Muscle of back (tissue), 11 donors: ENCODE measurements around the gene GLB1L2. TPM values are rescaled to one million over a fixed set of nuclear protein-coding genes. Genes with fewer than 3 reads are reported as not detected.

Experiments used
- DNase-seq, 3 donors: peaks; one replicate each; pipeline versions ENCODE4 v3.0.0 to v3.0.0-alpha.2; 2013
- polyA plus RNA-seq, 10 donors: library from polyadenylated mRNA; unstranded; fragments of 120-200 nt; gene quantifications; one replicate each; pipeline ENCODE4 v1.2.1, GENCODE V29; 2013; ENCODE audit not compliant: insufficient read length in 10 of 10

Gene GLB1L2
- polyA plus RNA-seq, 10 donors = 0.50 to 1.2 (median 0.71) TPM

DNA sequence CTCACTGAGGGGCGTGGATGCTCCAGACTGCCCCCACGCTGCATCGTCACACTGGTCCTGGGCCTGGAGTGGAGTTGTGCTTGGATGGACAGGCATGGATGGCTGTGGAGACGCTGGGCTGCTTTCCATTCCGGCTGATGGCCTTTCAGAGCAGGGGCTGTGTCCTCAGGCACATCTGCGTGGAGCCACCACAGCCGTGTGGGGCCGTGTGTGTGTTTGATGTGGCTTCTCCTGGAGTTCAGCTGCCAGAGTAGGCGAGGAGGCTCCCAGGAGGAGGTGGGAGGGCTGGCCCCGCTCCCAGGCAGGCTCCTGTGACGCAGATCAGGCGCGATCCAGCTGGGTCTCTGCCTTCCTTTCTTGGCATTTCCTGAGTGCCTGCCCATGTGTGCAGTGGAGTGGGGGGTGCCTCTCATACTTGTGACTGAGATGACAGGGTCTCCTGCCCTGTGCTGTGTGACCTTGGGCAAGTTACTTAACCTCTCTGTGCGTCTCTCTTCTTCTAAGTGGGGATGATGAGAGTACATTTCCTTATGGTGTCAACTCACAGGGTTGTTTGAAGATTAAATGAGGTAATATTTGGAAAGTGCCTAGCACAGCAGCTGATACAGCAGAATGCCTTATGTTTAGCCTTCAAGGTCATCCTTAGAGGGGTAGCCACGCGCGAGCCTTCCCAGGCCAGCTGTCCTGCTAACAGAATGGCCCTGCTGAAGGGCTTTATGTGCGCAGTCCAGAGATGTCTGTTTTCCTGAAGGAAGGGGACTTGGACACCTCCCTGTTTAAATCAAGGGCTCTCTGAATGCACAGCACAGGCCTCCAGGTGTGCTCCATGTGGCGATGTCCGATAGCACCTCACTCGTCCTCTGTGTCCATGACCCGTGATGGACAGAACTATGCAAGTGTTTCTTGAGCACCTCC is 33.5 kb downstream of the GLB1L2 start:
- no peak for DNase-seq

DNA sequence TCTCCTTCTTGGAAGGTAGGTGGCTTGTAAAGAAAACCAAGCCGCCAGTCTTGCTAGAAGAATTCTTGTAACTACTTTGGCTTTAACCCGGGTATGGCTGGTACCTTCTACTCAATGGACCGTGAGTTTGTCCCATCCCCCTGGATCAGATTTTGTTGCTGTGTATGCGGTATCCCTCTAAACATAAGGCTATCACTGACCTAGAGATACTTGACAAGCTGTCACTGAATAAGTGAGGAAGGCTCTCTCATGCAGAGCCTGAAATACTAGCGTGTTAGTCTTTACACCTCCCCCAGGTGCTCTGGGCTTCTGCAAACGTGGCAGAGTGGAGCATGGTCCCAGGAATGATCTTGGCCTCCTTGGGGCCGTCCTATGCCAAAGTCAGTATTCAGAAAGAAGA is 34.5 kb downstream of the GLB1L2 start:
- no peak for DNase-seq

DNA sequence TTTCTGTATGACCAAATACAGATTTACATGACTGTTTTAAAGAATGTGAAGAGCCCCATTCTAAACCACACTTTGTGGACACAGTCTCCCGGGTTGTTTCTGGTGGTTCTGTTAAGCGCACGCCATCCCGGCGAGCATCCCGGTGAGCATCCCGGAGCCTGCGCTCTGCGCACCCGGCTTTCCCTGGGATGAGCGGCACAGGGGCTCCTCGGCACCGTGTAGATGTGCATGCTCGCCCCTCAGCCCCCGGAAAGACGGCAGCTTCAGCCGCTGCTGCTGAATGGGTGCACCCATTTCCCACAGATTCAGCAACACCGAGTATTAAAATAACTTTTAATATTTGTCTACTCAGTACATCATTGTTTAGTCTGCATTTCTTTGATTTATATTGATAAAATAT is 36.0 kb downstream of the GLB1L2 start:
- DNase-seq = no peak

DNA sequence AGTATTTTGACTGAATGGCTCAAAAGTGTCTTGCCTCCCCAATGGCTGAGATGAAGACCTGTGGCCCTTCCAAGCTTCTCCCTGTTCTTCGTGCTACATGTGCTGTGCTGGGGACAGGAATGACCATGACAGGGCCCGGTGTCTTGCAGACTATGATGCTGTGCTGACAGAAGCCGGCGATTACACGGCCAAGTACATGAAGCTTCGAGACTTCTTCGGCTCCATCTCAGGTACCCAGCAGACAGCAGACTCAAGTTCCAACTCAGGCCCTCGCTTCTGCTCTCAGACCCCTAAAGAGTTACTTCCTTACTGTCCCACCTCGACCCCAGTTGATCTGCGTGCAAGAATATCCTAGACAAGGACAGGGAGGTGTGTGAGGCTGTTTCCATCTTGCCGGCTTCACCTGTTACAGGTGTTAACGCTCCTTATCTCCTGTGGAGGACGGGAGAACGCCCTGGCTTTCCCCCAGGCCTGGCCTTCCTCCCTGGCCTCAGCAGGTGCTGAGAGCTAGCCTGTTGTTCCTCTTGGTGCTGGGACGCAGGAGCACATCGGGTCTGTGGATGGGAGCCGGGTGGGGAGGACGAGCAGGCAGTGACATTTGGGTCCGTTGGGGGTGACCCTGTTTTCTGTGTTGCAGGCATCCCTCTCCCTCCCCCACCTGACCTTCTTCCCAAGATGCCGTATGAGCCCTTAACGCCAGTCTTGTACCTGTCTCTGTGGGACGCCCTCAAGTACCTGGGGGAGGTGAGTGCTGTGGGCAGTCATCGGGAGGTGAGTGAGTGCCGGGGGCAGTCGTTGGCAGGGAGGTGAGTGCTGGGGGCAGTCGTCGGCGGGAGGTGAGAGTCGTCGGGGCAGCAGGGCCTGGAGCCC is 38.1 kb downstream of the GLB1L2 start:
- no peak for DNase-seq

DNA sequence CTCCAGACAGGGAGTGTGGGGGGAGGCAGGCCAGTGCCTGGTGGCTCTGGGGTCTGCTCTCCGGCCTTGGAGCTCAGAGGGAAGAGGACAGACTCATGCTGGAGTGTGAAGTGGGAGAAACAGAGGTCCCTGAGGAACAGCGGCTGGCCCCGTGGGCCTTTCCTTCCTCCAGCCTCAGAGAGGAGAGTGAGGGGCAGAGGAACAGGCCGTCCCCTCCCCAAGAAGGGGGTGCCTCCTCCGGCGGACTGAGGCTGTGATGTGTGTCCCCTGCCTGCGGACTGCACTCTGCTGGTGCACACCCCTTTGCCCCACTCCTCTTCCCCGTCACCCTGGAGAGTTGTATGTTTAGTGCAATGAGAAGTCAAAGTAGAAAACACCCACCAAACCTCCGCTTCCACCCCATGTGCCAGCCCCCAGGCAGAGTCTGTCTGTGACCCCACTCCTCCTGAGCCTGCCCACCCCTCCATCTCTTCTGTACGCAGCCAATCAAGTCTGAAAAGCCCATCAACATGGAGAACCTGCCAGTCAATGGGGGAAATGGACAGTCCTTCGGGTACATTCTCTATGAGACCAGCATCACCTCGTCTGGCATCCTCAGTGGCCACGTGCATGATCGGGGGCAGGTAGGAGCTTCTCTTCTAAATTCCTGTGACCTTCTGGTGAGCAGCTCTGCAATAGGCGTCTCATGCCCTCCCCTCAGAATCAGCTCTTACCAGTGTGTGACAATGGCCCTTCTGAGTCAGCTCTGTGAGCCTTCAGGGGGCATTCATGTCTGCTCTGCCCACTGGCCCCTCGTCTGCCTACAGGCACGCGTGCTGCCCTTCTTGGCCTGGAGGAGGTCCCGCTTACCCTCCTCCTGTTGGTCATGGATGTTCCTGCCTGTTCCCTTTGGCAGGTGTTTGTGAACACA is 39.0 kb downstream of the GLB1L2 start:
- no peak for DNase-seq

DNA sequence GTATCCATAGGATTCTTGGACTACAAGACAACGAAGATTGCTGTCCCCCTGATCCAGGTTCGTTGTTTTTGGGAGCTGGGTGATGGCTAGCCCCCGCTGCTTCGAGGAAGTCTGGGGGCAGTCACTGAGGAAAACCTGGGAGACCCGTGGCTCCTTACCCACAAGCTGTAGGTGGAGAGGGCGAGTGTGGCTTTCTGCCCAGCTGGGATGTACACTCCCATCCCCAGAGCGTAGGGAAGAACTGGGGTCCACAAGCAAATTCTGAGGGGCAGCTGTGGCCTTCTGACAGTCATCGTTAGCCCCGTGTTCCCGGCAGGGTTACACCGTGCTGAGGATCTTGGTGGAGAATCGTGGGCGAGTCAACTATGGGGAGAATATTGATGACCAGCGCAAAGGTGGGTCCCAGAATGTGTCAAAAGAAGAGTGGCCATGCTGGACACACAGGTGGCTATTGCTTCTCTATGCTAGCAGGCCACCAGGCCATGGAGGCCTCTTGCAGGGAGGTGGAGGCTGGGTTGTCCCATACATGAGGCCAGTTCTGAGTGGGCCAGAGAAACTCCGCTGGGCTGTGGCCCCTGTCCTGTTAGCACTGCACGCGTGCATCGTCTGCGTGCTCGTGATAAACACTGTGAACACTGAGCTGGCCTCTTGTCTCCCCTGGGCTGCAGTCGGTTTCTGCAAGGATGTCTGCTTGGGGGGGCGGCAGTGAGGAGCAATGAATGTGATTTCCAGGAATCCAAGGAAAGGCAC is 39.8 kb downstream of the GLB1L2 start:
- no peak for DNase-seq

DNA sequence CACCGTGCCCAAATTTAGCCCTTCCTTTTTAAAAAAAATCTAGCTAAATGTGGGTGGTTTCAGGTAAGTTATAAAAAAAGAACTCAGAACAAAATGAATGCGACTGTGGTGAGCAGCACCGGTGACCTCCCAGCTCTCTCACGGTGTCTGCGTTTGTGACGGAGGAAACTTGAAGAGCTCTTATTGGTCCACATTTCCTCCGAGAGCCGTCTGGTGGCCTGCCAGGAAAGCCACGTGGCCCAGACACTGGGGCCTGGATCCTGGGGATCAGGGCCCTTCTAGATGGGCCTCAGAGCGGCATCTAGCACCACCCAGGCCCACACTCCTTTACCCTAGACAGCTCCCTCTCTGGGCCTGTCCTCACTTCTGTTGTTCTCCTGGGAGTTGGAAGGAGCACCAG is 40.7 kb downstream of the GLB1L2 start:
- DNase-seq = no peak

DNA sequence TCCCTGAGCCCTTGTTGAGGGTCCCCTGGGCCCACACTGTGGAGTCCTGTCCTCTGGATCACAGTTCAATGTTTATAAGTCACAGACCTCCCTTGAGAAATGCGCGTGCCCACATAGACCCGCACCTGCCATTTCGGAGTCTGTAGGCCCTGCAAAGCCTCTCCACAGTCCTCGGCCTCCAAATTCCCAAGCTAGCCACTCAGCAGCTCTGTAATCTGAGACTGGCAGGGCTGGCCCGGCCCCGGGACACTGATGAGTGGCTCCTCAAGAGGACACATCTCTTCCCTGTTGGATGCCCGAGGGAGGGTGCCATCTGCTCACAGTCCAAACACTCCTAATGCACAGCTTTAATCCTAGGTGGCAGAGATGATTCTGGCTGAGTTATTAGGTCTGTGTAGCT is 41.2 kb downstream of the GLB1L2 start:
- DNase-seq = no peak

DNA sequence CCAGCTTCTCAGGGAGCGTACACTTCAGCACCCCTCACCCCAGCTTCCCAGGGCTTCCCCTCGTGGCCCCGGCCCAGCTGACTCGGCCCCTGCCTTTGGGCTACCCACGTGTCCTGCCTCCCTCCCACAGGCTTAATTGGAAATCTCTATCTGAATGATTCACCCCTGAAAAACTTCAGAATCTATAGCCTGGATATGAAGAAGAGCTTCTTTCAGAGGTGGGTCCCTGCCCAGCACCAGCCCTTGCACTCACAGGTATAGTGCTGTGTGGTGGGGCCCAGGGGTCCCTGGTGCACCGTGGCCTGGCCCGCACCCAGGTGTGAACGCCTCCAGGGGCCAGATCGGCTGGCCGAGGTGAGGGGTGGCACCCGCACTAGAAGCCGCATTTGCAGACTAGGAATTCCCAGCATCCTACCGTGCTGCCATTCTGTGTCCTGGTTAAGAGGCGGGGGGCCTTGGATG is 41.8 kb downstream of the GLB1L2 start:
- no peak for DNase-seq

DNA sequence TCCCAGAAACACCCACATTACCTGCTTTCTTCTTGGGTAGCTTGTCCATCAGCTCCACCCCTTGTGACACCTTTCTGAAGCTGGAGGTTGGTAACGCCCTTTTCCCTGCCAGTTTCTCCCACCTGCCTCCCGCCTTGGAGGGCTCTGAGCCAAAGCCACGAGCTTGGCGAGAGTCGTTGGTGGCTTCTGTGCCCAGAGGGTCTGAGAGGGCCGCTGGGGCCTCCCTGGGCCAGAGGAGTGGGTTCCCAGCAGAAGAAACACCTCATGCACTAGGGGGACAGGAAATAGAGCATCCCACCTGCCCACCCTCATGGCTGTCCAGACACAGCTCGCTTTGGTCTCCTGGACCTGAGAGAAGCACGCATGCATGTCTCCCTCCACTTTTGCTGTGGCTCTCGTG is 42.4 kb downstream of the GLB1L2 start:
- DNase-seq = no peak

DNA sequence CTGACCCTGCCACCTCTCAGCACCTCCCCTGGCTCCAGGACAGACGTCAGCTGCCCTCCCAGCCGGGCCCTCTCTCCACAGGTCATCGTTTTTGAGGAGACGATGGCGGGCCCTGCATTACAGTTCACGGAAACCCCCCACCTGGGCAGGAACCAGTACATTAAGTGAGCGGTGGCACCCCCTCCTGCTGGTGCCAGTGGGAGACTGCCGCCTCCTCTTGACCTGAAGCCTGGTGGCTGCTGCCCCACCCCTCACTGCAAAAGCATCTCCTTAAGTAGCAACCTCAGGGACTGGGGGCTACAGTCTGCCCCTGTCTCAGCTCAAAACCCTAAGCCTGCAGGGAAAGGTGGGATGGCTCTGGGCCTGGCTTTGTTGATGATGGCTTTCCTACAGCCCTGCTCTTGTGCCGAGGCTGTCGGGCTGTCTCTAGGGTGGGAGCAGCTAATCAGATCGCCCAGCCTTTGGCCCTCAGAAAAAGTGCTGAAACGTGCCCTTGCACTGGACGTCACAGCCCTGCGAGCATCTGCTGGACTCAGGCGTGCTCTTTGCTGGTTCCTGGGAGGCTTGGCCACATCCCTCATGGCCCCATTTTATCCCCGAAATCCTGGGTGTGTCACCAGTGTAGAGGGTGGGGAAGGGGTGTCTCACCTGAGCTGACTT is 43.2 kb downstream of the GLB1L2 start:
- DNase-seq = no peak

DNA sequence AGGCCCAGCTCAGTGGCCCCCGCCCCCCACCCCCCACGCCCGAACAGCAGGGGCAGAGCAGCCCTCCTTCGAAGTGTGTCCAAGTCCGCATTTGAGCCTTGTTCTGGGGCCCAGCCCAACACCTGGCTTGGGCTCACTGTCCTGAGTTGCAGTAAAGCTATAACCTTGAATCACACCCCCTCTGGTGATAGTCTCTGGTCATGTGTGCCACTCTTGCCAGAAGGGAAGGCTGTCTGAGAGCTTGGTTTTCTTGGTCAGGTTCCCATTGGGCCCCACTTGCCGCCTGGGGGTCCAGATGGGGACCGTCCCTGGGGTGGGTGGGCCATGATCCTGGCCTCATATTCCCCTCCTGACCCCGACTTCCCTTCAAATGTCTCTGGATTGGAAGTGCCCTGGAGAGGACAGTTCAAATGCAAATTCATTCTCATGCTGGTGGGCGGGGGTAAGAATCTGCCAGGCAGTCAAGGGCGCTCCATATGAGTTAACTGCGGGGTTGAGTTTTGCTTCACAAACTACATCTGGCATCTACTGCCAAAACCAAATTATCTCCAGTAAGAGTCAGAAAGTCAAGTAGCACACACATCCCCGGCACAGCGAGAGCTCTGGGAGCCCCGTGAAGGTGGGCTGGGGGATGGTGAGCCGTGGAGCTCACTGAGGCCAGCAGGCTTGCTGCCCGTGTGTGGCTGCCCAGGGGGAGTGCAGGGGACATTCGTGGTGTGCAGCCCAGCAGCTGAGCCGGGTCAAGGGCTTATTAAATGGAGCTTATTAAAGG is 44.5 kb downstream of the GLB1L2 start:
- no peak for DNase-seq

DNA sequence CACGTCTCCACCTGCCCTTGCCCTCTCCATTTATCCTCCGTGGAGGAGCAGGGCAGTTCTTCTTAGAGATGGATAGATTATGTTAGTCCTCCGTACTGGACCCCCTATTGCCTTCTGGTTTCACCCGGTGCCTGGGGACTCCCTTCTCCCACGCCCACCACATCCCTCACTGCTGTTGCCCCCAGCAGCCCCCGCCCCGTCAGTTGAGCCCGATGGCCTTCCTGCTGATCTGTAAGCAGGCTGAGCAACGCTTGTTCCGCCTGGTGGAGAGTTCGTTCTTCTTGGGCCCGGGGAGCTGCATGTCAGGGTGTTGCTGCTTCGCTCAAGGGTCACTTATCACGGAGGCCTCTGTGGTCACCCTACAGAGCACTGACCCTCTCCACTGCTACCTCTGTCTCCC is 46.1 kb downstream of the GLB1L2 start:
- DNase-seq = no peak

DNA sequence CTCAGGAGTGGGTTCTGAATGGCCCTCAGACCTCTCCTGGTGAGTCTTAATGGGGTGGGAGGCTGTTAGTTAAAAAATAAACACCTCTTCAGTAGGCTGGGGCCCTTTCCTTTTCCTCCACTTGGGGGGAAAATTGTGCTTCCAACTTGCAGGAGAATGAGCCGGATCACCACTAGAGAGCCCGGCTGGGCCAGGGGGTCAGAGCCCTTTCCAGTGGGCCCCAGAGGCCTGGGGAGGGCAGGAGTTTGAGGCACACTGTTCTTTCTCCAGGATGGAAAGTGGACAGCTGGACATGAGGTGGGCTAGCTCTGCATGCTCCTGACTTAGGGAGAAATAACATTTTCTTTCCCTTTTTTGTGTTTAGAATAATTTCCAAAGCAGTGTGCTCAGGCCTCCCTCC is 47.5 kb downstream of the GLB1L2 start:
- no peak for DNase-seq

DNA sequence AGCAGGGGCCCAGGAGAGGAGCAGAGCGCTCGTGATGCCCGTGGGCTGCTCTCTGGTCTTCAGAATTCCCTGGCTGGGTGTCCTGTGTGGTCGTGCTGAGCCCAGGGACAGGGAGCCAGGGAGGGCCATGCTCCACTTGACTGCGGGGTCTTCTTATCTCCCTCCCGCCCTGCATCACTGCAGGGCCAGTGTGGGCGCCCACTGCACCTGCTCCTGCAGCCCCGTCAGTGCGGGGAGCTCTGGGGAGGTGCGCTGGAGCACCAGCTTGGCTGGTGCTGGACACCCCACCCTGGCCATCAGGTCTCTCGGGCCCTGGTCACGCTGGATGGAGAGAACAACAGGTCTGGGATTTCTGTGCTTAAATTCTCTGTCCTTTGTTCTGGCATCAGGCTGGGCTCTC is 48.4 kb downstream of the GLB1L2 start:
- no peak for DNase-seq

DNA sequence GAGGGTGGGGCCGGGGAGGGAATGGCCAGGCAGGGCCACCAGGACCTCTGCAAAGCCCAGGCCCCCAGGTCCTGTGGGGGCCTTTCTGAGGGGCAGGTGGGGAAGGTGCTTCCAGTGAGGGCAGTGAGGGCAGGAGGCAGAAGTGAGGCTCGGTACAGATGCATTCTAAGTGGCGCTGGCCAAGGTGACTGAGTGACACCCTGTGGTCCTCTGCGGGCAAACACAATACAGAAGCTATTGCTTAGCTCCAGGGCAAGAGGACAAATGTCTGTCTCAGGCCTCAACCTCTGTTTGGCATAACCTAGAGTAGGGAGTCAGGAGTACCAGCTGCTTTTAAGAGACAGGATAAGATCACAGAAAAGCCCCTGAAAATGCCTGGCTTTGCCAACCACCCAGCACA is 49.0 kb downstream of the GLB1L2 start:
- no peak for DNase-seq

DNA sequence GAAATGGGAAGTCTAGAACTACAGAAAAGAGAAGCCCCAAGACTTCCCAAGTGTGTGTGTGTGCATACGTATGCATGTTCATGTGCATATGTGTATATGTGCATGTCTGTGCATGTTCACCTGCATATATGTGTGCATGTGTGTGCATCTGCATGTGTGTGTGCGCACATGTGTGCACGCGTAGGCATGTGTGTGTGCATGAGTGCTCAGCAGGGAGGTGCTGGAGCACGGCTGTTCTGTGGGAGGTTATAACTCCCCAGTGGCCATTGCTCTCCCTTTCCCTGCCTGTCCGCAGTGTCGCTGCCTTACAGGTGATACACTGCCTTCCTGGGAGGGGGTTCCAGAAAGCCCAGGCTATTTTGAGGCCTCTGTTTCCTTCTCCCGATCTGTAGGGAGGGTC is 50.5 kb downstream of the GLB1L2 start:
- DNase-seq = no peak

DNA sequence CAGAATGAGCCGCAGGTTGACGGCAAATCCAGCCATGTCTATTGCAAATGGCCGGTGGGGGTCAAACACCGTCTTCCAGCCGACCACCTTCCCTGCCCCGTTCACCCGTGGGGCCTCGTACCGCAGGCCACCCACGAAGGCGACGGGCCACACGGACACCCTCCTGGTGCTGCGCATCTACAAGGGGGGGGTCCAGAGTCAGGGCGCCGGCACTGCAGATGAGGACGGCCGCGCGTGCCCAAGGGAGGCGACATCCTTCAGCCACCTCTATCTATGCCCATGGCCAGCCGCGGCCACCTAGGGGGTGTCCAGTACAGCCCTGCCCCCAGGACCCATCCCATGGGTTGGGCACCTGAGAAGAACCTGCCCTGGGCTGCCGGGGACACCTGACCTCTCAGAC is 51.0 kb downstream of the GLB1L2 start:
- no peak for DNase-seq

DNA sequence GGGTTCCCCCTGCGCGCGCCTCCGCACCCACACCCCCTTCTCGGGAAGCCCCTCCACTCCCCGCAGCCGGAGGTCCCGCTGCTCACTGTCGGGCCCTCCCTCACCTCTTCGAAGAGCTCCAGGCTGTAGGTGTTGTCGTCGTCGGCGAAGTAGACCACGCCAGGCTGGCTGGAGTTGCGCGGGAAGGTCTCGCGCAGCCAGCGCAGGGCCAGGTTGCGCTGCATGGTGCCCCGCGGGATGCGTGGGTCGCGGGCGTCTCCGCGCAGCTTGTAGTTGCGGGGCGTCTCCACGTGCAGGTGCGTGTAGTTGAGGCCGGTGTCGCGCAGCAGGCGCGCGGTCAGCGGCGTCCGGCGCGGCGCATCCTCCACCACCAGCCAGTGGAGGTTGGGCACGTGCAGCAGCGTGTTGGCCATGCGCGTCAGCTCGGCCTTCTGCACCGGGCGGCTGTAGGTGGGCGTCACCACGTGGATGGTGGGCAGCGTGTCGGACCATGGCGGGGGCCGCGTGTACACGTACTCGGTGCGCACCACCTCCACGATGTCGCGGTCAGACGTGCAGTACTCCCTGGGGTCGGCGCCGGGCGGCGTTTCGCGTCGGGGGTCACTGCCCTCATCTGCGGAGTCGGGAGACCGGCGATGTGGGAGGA is 51.9 kb downstream of the GLB1L2 start:
- no peak for DNase-seq
